ENCODE results near the gene PPM1F.

GRCh38 chr22:21931056-21931455 is 21.6 kb downstream of the PPM1F start:
- TF ChIP-seq, protein P1, sequence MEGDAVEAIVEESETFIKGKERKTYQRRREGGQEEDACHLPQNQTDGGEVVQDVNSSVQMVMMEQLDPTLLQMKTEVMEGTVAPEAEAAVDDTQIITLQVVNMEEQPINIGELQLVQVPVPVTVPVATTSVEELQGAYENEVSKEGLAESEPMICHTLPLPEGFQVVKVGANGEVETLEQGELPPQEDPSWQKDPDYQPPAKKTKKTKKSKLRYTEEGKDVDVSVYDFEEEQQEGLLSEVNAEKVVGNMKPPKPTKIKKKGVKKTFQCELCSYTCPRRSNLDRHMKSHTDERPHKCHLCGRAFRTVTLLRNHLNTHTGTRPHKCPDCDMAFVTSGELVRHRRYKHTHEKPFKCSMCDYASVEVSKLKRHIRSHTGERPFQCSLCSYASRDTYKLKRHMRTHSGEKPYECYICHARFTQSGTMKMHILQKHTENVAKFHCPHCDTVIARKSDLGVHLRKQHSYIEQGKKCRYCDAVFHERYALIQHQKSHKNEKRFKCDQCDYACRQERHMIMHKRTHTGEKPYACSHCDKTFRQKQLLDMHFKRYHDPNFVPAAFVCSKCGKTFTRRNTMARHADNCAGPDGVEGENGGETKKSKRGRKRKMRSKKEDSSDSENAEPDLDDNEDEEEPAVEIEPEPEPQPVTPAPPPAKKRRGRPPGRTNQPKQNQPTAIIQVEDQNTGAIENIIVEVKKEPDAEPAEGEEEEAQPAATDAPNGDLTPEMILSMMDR (conservative IDR thresholded peaks at IDR 0.05 in 1 of 2, IDR thresholded peaks at IDR 0.05 in 1 of 2; ENCODE audit: low read depth in 1 of 2, low read length in 2 of 2), result no peak
- no peak for TF ChIP-seq EZH2 (IDR thresholded peaks at IDR 0.05; ENCODE audit: low read length, missing control alignments)
